Measurements from ENCODE around the gene PTPRG. TPM values are rescaled to one million over a fixed set of nuclear protein-coding genes. Genes with fewer than 3 reads are reported as not detected.

Gene PTPRG
- polyA plus RNA-seq, 1 donor (not counting 4 experiments of a cell fraction or from before 2014, with no cell fraction given) = 12.1 TPM

- Histone ChIP-seq H3K9me3 (ENCODE audit: control insufficient read depth, low read depth, low read length) (no peaks in the 10 kb centered on the region), H3K79me2 (ENCODE audit: control insufficient read depth, insufficient read depth, low read length) (no peaks in the 10 kb centered on the region), H3K9ac (ENCODE audit: control insufficient read depth, extremely low read depth, insufficient read depth, low read length) (no peak overlapping the region), H3K4me3 (ENCODE audit: control insufficient read depth in 2 of 3, extremely low read depth in 1 of 3, insufficient read depth in 2 of 3, low read depth in 1 of 3, low read length in 3 of 3) (no peak overlapping the region), H3K27ac (ENCODE audit: control insufficient read depth, insufficient read depth, low read length) (no peak overlapping the region), H3K27me3 (ENCODE audit: control insufficient read depth, extremely low read depth, insufficient read depth, low read length) (no peaks in the 10 kb centered on the region), H3K4me2 (ENCODE audit: control insufficient read depth, extremely low read depth, insufficient read depth, low read depth, low read length) (no peak overlapping the region), H3K36me3 (ENCODE audit: control insufficient read depth in 2 of 2, extremely low read depth in 1 of 2, insufficient read depth in 2 of 2, low read length in 2 of 2) (peaks cover 0 to 3% of the 10 kb centered on the region in 2 experiments), H3K4me1 (ENCODE audit: control insufficient read depth, extremely low read depth, insufficient read depth, low read length) (peaks cover 6% of the 10 kb centered on the region), H3K9me1 (ENCODE audit: control insufficient read depth, extremely low read depth, insufficient read depth, low read length) (no peaks in the 10 kb centered on the region), H4K20me1 (ENCODE audit: control insufficient read depth, extremely low read depth, insufficient read depth, low read length) (no peaks in the 10 kb centered on the region), H2AFZ (ENCODE audit: control insufficient read depth, low read length) (peak overlapping the region; percentile 10)
- peak; percentile 35 for DNase-seq (ENCODE audit: low read depth, low spot score)
- peak; percentile 84 for FAIRE-seq
- dilution Hi-C loops (cut with MboI; ENCODE audit: extremely low pct_ligation_motif_present, low sequenced_read_pairs) = no loop called here
- no peak for TF ChIP-seq CTCF (optimal IDR thresholded peaks at IDR 0.05 in 1 of 3, IDR thresholded peaks at IDR 0.05 in 1 of 3, conservative IDR thresholded peaks at IDR 0.05 in 1 of 3; ENCODE audit: extremely low read depth in 1 of 3, insufficient read depth in 2 of 3, low read length in 3 of 3)
- no peak for TF ChIP-seq EZH2 (IDR thresholded peaks at IDR 0.05; ENCODE audit: low read length)
Observed at GRCh38 chr3:62149962-62150361, 588.6 kb downstream of the PTPRG start.

- no peak for FAIRE-seq
- TF ChIP-seq EZH2 (IDR thresholded peaks at IDR 0.05; ENCODE audit: low read length) (no peak), CTCF (optimal IDR thresholded peaks at IDR 0.05 in 1 of 3, IDR thresholded peaks at IDR 0.05 in 1 of 3, conservative IDR thresholded peaks at IDR 0.05 in 1 of 3; ENCODE audit: extremely low read depth in 1 of 3, insufficient read depth in 2 of 3, low read length in 3 of 3) (no peak)
- dilution Hi-C loops (cut with MboI; ENCODE audit: extremely low pct_ligation_motif_present, low sequenced_read_pairs) = no loop called here
Observed at GRCh38 chr3:62151591-62151990, 590.2 kb downstream of the PTPRG start.

More at GRCh38 chr3:62151591-62151990, 590.2 kb downstream of the PTPRG start:
- Histone ChIP-seq H3K27ac (ENCODE audit: control insufficient read depth, insufficient read depth, low read length) (no peak overlapping the region), H4K20me1 (ENCODE audit: control insufficient read depth, extremely low read depth, insufficient read depth, low read length) (no peaks in the 10 kb centered on the region), H3K9me3 (ENCODE audit: control insufficient read depth, low read depth, low read length) (no peaks in the 10 kb centered on the region), H3K27me3 (ENCODE audit: control insufficient read depth, extremely low read depth, insufficient read depth, low read length) (no peaks in the 10 kb centered on the region), H3K9ac (ENCODE audit: control insufficient read depth, extremely low read depth, insufficient read depth, low read length) (no peak overlapping the region), H3K9me1 (ENCODE audit: control insufficient read depth, extremely low read depth, insufficient read depth, low read length) (no peaks in the 10 kb centered on the region), H3K4me3 (ENCODE audit: control insufficient read depth in 2 of 3, extremely low read depth in 1 of 3, insufficient read depth in 2 of 3, low read depth in 1 of 3, low read length in 3 of 3) (no peak overlapping the region), H2AFZ (ENCODE audit: control insufficient read depth, low read length) (no peak overlapping the region), H3K36me3 (ENCODE audit: control insufficient read depth in 2 of 2, extremely low read depth in 1 of 2, insufficient read depth in 2 of 2, low read length in 2 of 2) (no peaks in the 10 kb centered on the region), H3K4me1 (ENCODE audit: control insufficient read depth, extremely low read depth, insufficient read depth, low read length) (peaks cover 6% of the 10 kb centered on the region), H3K4me2 (ENCODE audit: control insufficient read depth, extremely low read depth, insufficient read depth, low read depth, low read length) (no peak overlapping the region), H3K79me2 (ENCODE audit: control insufficient read depth, insufficient read depth, low read length) (no peaks in the 10 kb centered on the region)
- no peak for DNase-seq (ENCODE audit: low read depth, low spot score)

Measured in keratinocyte (primary cell).